Measurements from ENCODE around the gene RABGAP1L. TPM values are rescaled to one million over a fixed set of nuclear protein-coding genes. Genes with fewer than 3 reads are reported as not detected.
A peak's percentile ranks its signal among the peaks of the same experiment; 100 is the strongest.
"Not testable (repeated sequence)": the region's sequence is repeated elsewhere in the genome, so short reads cannot be mapped to it uniquely, and the experiment has no call there.

RABGAP1L gene
- total RNA-seq, 1 donor from 2014 or later = 36.2 TPM

DNA sequence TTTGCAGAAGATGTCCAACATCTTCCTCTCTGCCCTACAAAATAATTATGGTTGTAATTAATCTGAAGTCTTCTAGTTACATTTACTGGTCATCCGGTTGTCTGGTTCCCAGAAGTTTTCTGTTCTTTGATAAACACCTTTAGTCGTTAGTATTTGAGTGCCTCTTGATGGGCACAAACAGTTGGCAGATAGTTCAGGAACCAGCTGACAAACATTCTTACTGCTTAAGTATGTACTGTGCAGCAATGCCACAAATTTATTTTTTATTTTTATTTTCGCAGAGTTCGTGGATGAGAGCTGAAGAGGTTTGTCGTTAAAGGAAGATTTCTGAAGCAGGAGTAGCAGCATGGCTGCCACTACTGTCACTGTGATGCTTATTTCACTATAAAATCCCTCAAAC is 84.7 kb downstream of the RABGAP1L start:
- DNase-seq = no peak

DNA sequence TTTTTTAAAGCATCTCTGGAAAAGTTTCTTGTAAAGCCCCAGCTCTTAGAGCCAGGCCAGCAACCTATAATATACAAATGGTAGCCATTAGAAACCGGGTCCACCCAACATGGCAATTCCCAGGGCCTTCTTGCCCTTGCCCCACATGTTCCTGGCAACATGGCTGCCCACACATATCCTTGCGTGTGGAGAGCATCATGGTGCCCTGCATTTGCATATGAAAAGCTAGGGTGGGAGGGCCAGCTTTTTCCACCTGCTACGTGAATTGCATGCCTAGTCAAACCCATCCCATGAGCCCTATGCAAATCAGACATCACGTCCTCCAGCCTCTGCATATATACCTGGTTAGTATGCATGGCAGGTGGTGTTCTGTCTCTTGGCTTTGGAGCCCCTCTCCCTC is 88.2 kb downstream of the RABGAP1L start:
- no peak for DNase-seq

DNA sequence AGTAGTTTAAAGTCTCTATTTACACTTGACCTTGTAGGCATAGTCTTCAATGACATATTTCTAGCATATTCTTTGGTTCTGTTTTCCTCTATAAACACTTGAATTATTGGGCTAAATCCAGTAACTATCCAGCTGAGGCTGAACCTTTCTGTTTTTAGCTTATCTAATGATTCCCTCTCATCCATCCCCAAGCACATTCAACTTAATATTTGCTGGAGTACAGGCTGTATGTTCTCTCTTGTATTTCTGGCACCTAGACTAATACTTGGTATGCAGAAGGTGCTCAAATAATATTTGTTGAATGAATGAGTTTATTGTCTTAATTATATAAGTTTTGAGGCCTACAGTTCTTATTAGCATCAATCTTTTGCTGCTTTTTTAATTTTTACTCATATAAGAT is 88.7 kb downstream of the RABGAP1L start:
- DNase-seq = no peak

- DNase-seq = not testable (repeated sequence)
Measured at GRCh38 chr1:174256386-174256785, 97.1 kb downstream of the RABGAP1L start.

DNA sequence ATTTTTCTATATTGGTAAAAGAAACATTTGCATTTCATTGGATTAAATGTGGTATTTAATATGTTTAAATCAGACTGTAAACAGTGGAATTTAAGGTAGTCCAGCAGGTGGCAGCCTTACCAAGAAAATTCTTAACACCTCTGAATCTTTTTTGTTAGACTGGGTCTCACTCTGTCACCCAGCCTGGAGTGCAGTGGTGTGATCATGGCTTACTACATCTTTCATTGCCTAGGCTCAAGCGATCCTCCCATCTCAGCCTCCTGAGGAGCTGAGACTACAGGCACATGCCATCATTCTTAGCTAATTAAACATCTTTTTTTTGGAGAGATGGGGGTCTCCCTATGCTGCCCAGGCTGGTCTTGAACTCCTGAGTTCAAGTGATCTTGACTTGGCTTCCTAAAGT is 98.8 kb downstream of the RABGAP1L start:
- DNase-seq = peak; percentile 71

GRCh38 chr1:174262349-174263241 is 103.3 kb downstream of the RABGAP1L start:
- DNase-seq = peak; percentile 70

- no peak for DNase-seq
Measured at GRCh38 chr1:174265282-174265681, 106.0 kb downstream of the RABGAP1L start.

DNA sequence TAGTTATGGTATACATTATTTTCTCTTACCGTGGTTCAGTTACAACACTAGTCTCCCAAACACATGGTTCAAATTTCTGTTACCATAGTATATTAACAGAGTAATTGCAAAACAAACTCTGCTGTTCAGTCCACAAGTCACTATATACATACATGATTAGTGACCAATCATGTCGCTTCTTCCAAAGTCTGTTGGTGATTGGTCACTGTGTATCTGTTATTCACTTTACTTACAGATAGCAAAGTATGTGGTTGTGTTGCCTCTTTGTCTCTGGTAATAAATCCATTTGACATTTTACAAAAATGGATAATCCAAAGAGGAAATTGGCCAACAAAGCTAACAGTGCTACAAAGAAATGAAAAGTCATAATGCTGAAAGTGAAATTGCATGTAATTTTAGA is 107.2 kb downstream of the RABGAP1L start:
- DNase-seq = no peak

DNA sequence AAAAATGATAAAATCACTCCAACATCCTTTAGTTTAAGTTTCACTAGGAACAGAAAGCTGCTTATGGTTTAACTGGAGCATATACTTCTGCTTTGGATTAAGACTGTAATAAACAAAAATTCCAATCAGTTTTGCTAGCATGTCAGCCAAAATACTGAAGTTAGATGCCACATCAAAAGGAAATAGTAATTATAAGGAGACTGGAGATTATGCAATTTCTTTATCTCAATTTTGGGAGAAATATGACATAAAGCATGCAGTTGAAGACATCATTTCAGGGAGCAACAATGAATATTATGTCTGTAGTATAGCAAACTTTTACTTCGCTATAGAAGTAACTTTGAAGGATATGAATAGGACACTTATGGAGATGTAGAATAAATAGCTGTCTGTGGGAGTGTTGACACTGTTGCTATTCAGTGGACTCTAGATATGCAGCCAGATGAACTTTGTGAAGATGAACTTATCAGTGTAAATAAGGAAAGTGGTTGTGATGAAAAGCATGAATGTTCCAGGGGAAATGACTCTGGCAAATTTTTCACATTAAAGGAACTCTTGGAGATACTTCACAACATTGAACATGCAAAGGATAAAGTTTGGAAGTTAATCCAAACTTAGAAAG is 107.8 kb downstream of the RABGAP1L start:
- no peak for DNase-seq

GRCh38 chr1:174269989-174270651 is 110.8 kb downstream of the RABGAP1L start:
- no peak for DNase-seq

GRCh38 chr1:174273190-174273589 is 113.9 kb downstream of the RABGAP1L start:
- DNase-seq = no peak

- DNase-seq = no peak
Measured at GRCh38 chr1:174273776-174274175, 114.5 kb downstream of the RABGAP1L start.

- DNase-seq = no peak
Measured at GRCh38 chr1:174274452-174274851, 115.1 kb downstream of the RABGAP1L start.

GRCh38 chr1:174274884-174275283 is 115.6 kb downstream of the RABGAP1L start:
- no peak for DNase-seq

GRCh38 chr1:174276087-174276486 is 116.8 kb downstream of the RABGAP1L start:
- DNase-seq = no peak

DNA sequence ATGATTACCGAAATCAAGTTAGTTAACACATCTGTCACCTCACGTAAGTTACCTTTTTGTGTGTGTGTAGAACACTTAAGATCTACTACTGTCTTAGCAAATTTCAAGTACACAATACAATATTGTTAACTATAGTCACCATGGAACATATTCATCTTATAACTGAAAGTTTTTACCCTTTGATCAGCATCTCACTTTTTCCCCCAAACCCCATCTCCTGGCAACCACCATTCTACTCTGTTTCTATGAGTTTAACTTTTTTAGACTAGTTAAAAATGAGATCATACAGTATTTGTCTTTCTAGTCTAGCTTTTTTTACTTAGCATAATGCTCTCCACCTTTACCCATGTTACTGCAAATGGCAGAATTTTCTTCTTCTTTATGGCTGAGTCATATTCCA is 124.7 kb downstream of the RABGAP1L start:
- no peak for DNase-seq

DNA sequence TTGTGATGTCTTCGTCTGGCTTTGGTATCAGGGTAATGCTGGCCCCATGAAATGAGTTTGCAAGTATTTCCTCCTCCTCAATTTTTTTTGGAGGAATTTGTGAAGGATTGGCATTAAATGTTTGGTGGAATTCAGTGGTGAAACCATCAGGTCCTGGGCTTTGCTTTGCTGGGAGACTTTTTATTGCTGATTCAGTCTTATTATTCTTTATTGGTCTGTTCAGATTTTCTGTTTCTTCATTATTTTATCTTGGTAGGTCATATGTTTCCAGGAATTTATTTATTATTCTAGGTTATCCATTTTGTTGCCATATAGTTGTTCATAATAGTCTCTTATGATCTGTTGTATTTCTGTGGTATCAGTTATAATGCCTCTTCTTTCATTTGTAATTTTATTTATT is 126.7 kb downstream of the RABGAP1L start:
- DNase-seq = no peak

DNA sequence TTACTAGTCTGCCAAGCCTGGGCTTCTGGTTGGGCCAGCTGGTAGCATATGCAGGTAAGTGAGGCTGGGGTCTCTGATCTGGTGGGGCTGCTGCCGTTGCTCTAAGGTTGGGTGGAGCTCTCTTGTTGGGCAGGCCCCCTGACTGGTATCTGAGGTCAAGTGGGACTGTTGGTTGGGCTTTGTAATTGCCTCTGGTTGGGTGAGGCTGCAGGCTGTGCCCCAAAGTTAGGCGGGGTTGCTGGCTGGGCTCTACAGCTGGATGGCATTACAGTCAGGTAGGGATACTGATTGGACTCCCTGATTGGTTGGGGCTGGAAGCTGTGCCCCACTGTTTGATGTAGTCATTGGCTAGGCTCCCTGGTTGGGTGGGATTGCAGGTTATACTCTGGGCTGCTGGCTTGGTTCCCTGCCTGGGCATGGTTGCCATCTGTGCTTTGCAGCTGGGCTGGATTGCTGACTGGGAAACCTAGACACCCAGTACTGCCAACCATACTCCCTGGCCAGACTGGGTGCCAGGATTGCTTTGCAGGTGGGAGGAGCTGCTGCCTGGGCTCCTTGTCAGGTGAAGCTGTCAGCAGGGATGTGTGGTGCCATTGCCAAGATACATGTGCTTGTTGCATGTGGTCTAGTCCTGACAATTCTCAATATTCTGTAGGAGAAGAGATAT is 130.5 kb downstream of the RABGAP1L start:
- DNase-seq = no peak

DNA sequence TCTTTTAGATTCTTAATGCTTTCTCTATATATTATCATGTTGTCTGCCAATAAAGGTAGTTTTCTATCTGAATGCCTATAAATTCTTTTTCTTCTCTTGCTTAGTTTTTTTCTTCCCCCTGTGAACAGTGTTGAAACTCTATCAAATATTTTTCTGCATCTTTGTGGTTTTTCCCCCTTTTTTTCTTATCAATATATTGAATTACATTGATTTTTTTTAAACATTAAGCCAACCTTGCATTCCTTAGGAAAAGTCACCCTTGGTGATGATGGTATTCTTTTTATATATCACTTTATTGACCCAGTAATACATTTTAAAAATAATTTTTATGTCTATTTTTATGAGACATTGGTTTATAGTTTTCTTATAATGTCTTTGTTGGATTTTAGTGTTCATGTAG is 131.7 kb downstream of the RABGAP1L start:
- no peak for DNase-seq

DNA sequence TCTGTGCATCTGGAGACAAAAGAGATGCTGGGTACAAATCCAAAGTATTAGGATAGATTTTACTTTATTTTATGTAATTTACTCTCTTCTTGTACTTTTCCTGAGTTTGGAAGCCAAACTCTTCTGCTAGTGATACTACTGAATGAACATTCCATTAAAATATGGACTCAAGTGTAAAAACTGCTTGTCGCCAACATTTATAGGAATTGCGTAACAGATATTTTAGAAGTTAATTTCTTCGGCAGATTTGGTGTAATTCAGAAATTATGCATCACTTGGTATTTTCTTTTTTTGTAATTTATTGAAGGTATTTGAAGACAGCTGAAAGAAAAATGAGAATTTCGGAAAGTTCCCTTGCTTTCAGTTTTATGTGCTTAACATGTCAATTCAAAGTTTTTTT is 137.0 kb downstream of the RABGAP1L start:
- DNase-seq = no peak

- DNase-seq = no peak
Measured at GRCh38 chr1:174297351-174297750, 138.0 kb downstream of the RABGAP1L start.

DNA sequence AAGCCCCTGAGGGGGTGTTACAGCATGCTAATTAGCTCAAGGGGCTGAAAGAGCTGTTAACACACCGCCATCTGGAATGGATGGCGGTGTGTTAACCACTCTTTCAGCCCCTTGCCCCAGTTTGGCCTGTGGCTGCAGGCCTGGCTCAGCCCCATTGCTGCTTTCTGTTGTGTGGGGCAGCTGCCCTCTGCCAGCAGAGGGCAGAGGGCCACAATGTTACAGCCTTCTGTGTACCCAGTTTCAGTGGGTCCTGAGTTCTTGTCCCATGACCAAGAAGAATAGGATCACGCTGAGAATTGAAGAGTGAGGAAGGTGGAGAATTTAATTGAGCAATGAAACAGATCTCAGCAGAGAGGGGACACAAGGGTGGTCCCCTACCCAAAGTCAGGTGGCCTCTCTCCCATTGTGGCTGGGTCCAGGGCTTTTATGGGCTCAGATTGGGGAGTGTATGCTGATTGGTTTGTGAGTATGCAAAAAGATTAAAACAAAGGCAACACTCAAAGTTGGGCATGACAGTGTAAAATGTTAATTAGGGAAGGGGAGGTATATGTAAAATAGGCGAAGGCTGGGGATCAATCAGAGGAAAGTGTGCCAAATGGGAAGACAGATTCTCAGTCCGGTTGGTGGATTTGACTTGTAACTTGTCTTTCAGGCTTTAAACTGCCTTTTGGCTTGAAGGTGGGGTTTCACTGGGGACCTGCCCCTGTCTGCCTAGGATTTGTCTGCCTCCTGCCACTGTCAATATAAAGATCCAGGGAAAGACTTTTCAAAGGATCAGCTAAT is 142.2 kb downstream of the RABGAP1L start:
- DNase-seq = no peak
